ENCODE results near the gene ARMC9. TPM values are rescaled to one million over a fixed set of nuclear protein-coding genes. Genes with fewer than 3 reads are reported as not detected.

The ARMC9 gene
- total RNA-seq, 1 experiment from 2014 or later, result 14.9 TPM

- POLR2A ChIA-PET (ENCODE audit: low non-redundant PET), result no interaction called here
Observed at GRCh38 chr2:231334179-231334930, 135.9 kb downstream of the ARMC9 start.

GRCh38 chr2:231334981-231335380, 136.6 kb downstream of the ARMC9 start:
- no TSS peak for BruUV-seq (replicated peaks)
- CTCF ChIA-PET, result no interaction called here
- Histone ChIP-seq H3K9me3 (ENCODE audit: low read depth, low read length, poor library complexity, severe bottlenecking) (no peaks in the 10 kb centered on the region), H3K27ac (ENCODE audit: low read depth, low read length, poor library complexity, severe bottlenecking) (no peak overlapping the region), H3K36me3 (ENCODE audit: insufficient read depth, low read length, poor library complexity, severe bottlenecking) (no peaks in the 10 kb centered on the region), H3K4me1 (ENCODE audit: insufficient read depth, low read length, poor library complexity, severe bottlenecking) (peaks cover 4% of the 10 kb centered on the region), H3K4me3 (ENCODE audit: low read depth, low read length, poor library complexity, severe bottlenecking) (no peak overlapping the region), H3K27me3 (replicated peaks; ENCODE audit: insufficient read depth, low read depth, low read length, poor library complexity) (no peaks in the 10 kb centered on the region)
- DNase-seq (ENCODE audit: low spot score), result no peak
- TF ChIP-seq CTCF (conservative IDR thresholded peaks at IDR 0.05; ENCODE audit: low read depth, low read length) (no peak), EZH2 (IDR thresholded peaks at IDR 0.05; ENCODE audit: borderline replicate concordance, low read depth, low read length, poor library complexity, severe bottlenecking) (no peak)
- POLR2A ChIA-PET (ENCODE audit: low non-redundant PET), result no interaction called here
- intact Hi-C loops (cut with micrococcal nuclease; ENCODE audit: unreplicated experiment), result no loop called here

More at GRCh38 chr2:231334179-231334930, 135.9 kb downstream of the ARMC9 start:
- no peaks in the 10 kb centered on the region for H3K36me3 ChIP-seq (ENCODE audit: insufficient read depth, low read length, poor library complexity, severe bottlenecking)
- TF ChIP-seq CTCF (conservative IDR thresholded peaks at IDR 0.05; ENCODE audit: low read depth, low read length) (no peak), EZH2 (IDR thresholded peaks at IDR 0.05; ENCODE audit: borderline replicate concordance, low read depth, low read length, poor library complexity, severe bottlenecking) (no peak)
- BruUV-seq (replicated peaks), result no TSS peak
- no peaks in the 10 kb centered on the region for H3K27me3 ChIP-seq (replicated peaks; ENCODE audit: insufficient read depth, low read depth, low read length, poor library complexity)
- no peak for DNase-seq (ENCODE audit: low spot score)
- H3K27ac ChIP-seq (ENCODE audit: low read depth, low read length, poor library complexity, severe bottlenecking), result no peak overlapping the region
- H3K4me1 ChIP-seq (ENCODE audit: insufficient read depth, low read length, poor library complexity, severe bottlenecking), result peaks cover 4% of the 10 kb centered on the region
- H3K4me3 ChIP-seq (ENCODE audit: low read depth, low read length, poor library complexity, severe bottlenecking), result no peak overlapping the region
- intact Hi-C loops (cut with micrococcal nuclease; ENCODE audit: unreplicated experiment), result no loop called here
- CTCF ChIA-PET, result no interaction called here
- no peaks in the 10 kb centered on the region for H3K9me3 ChIP-seq (ENCODE audit: low read depth, low read length, poor library complexity, severe bottlenecking)

- no TSS peak for BruUV-seq (replicated peaks)
- intact Hi-C loops (cut with micrococcal nuclease; ENCODE audit: unreplicated experiment), result no loop called here
- Histone ChIP-seq H3K36me3 (ENCODE audit: insufficient read depth, low read length, poor library complexity, severe bottlenecking) (no peaks in the 10 kb centered on the region), H3K9me3 (ENCODE audit: low read depth, low read length, poor library complexity, severe bottlenecking) (no peaks in the 10 kb centered on the region), H3K27ac (ENCODE audit: low read depth, low read length, poor library complexity, severe bottlenecking) (no peak overlapping the region), H3K4me3 (ENCODE audit: low read depth, low read length, poor library complexity, severe bottlenecking) (no peak overlapping the region), H3K27me3 (replicated peaks; ENCODE audit: insufficient read depth, low read depth, low read length, poor library complexity) (no peaks in the 10 kb centered on the region), H3K4me1 (ENCODE audit: insufficient read depth, low read length, poor library complexity, severe bottlenecking) (peaks cover 4% of the 10 kb centered on the region)
- no peak for TF ChIP-seq CTCF (conservative IDR thresholded peaks at IDR 0.05; ENCODE audit: low read depth, low read length)
- TF ChIP-seq EZH2 (IDR thresholded peaks at IDR 0.05; ENCODE audit: borderline replicate concordance, low read depth, low read length, poor library complexity, severe bottlenecking), result no peak
- ChIA-PET CTCF (no interaction called here), POLR2A (ENCODE audit: low non-redundant PET) (no interaction called here)
- no peak for DNase-seq (ENCODE audit: low spot score)
Observed at GRCh38 chr2:231335591-231335990, 137.2 kb downstream of the ARMC9 start.
